SK-N-SH (cell line): ENCODE results near the gene RGS13.

Experiments used
- CTCF ChIP-seq: fragments of 200-600 bp; sonication (generic); IDR thresholded peaks from 2 replicates; pipeline ENCODE4 v1.6.1; 2017; ENCODE audit warnings: antibody characterized with exemption, mild to moderate bottlenecking, moderate library complexity
- EP300 ChIP-seq, 2 experiments: IDR thresholded peaks; 2 replicates each; pipeline versions ENCODE4 v1.4.0 to v1.6.1; 2012; ENCODE audit warnings: borderline replicate concordance in 1 of 2, low read depth in 1 of 2, low read length in 1 of 2
- EZH2phosphoT487 ChIP-seq: fragments of 200-600 bp; sonication (generic); IDR thresholded peaks from 2 replicates; pipeline ENCODE4 v1.6.1; 2017; ENCODE audit warnings: low read depth, mixed run types, mild to moderate bottlenecking, antibody characterized with exemption, moderate library complexity, borderline replicate concordance
- MXI1 ChIP-seq: IDR thresholded peaks from 2 replicates; pipeline ENCODE4 v1.6.1; 2012; ENCODE audit warnings: mild to moderate bottlenecking, low read depth, low read length, improper control_type of control experiment
- PBX3 ChIP-seq: IDR thresholded peaks from 2 replicates; pipeline ENCODE4; 2012
- RCOR1 ChIP-seq: fragments of 150-350 bp; IDR thresholded peaks from 2 replicates; pipeline ENCODE4 v1.6.1; 2017; ENCODE audit warnings: antibody characterized with exemption, low read length
- SMC3 ChIP-seq: IDR thresholded peaks from 2 replicates; pipeline ENCODE4 v1.6.1; 2012; ENCODE audit warnings: low read depth, low read length, improper control_type of control experiment
- TF ChIP-seq, protein P1 (sequence below): IDR thresholded peaks from 2 replicates; pipeline ENCODE4 v1.4.0; 2012; ENCODE audit warnings: low read depth, borderline replicate concordance

DNA sequence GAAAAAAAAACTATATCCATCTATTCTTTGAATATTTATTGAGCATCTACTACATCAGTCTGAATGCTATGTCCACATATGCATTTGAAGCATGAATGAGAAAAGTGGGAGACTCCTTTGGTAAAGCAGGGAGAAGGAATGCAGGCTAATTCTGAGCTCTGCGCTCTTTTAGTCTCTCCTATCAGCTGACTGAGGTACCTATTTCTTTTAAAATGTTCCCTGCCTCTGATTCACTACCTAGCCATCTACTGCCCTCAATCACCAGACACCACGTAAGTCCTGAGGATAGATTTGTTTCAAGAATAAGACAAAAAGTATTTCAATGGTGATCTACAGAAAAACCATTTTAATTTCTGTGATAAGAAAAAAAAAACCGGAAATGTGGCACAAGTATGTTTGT, 3.8 kb upstream of the RGS13 start:
- TF ChIP-seq CTCF (no peak), SMC3 (no peak), EP300 (IDR thresholded peaks at IDR 0.05; ENCODE audit: borderline replicate concordance in 1 of 2, low read depth in 1 of 2, low read length in 1 of 2) (no peak), EZH2phosphoT487 (no peak), RCOR1 (no peak), MXI1 (no peak), PBX3 (no peak)
- TF ChIP-seq, protein P1, sequence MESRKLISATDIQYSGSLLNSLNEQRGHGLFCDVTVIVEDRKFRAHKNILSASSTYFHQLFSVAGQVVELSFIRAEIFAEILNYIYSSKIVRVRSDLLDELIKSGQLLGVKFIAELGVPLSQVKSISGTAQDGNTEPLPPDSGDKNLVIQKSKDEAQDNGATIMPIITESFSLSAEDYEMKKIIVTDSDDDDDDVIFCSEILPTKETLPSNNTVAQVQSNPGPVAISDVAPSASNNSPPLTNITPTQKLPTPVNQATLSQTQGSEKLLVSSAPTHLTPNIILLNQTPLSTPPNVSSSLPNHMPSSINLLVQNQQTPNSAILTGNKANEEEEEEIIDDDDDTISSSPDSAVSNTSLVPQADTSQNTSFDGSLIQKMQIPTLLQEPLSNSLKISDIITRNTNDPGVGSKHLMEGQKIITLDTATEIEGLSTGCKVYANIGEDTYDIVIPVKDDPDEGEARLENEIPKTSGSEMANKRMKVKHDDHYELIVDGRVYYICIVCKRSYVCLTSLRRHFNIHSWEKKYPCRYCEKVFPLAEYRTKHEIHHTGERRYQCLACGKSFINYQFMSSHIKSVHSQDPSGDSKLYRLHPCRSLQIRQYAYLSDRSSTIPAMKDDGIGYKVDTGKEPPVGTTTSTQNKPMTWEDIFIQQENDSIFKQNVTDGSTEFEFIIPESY = no peak
